HepG2 (cell line): ENCODE measurements around the gene NOL12. TPM values are rescaled to one million over a fixed set of nuclear protein-coding genes. Genes with fewer than 3 reads are reported as not detected.

ENCODE experiments used
- CBX1 ChIP-seq: IDR thresholded peaks from one replicate; pipeline ENCODE4 v1.6.1; 2016; ENCODE audit warnings: antibody characterized with exemption, low read depth
- DMAP1 ChIP-seq: IDR thresholded peaks from 2 replicates; pipeline ENCODE4 v1.6.1; 2016
- HNF4A ChIP-seq: sonication (generic); formaldehyde crosslinking; IDR thresholded peaks from 2 replicates; pipeline ENCODE4 v1.4.0; 2020; ENCODE audit warnings: missing genetic modification reagents
- MAZ ChIP-seq, 2 experiments: sonication (generic) in 1 of 2; formaldehyde crosslinking in 1 of 2; IDR thresholded peaks; 2 replicates each; pipeline versions ENCODE4 v1.5.0 to v1.6.1; 2012 to 2020; ENCODE audit warnings: low read depth in 2 of 2, mild to moderate bottlenecking in 2 of 2, borderline replicate concordance in 1 of 2, improper control_type of control experiment in 1 of 2, low read length in 1 of 2, missing genetic modification reagents in 1 of 2, moderate library complexity in 1 of 2
- MTF1 ChIP-seq: sonication (generic); formaldehyde crosslinking; IDR thresholded peaks from 2 replicates; pipeline ENCODE4 v1.5.0; 2020; ENCODE audit warnings: missing genetic modification reagents
- SOX13 ChIP-seq, 3 experiments: fragments of 450-650 bp in 1 of 3; sonication (generic) in 1 of 3; formaldehyde crosslinking in 1 of 3; IDR thresholded peaks in 2 of 3; conservative IDR thresholded peaks in 1 of 3; 2 replicates each; pipeline versions ENCODE4 v1.5.0 to v1.6.1; 2016 to 2020; ENCODE audit warnings: antibody characterized with exemption in 1 of 3, mild to moderate bottlenecking in 1 of 3, missing compliant biosample characterization in 1 of 3, missing genetic modification reagents in 1 of 3, moderate library complexity in 1 of 3
- SOX5 ChIP-seq: IDR thresholded peaks from 2 replicates; pipeline ENCODE4 v1.6.1; 2016; ENCODE audit warnings: borderline replicate concordance
- YY1 ChIP-seq: IDR thresholded peaks from 2 replicates; pipeline ENCODE4 v1.6.1; 2011; ENCODE audit warnings: low read length, low read depth, moderate library complexity, mild to moderate bottlenecking; ENCODE audit not compliant: insufficient read depth, insufficient replicate concordance
- ZBTB8A ChIP-seq: sonication (generic); formaldehyde crosslinking; IDR thresholded peaks from 2 replicates; pipeline ENCODE4 v1.4.0; 2020; ENCODE audit warnings: mild to moderate bottlenecking, low read depth, missing genetic modification reagents, borderline replicate concordance
- ZKSCAN1 ChIP-seq: fragments of 150-350 bp; IDR thresholded peaks from 2 replicates; pipeline ENCODE4 v1.6.1; 2014; ENCODE audit warnings: low read length
- ZNF3 ChIP-seq: IDR thresholded peaks from 2 replicates; pipeline ENCODE4 v1.7.0; 2017; ENCODE audit warnings: inconsistent platforms
- polyA plus RNA-seq, 8 experiments: library from polyadenylated mRNA; depleted of rRNA in 3 of 8; stranded (reverse) in 7 of 8; unstranded in 1 of 8; fragments of >200 nt; fragmentation: Illumina TruSeq in 4 of 8; extraction: Trizol in 4 of 8; gene quantifications; 2 replicates each; pipeline versions ENCODE4 v1.2.1 to v1.2.3, GENCODE V29; 2011 to 2016; ENCODE audit warnings: low read depth in 4 of 8, missing spikeins in 1 of 8, mixed read lengths in 1 of 8; ENCODE audit not compliant: insufficient read depth in 1 of 8
- total RNA-seq, 5 experiments: library from RNA; depleted of rRNA; stranded (reverse); fragments of >200 nt; fragmentation: Illumina TruSeq; extraction: Trizol; gene quantifications; 2 replicates each; pipeline ENCODE4 v1.2.3, GENCODE V29; 2016; ENCODE audit warnings: low read depth in 1 of 5
- TF ChIP-seq, protein P1 (sequence below): sonication (generic); formaldehyde crosslinking; IDR thresholded peaks from 2 replicates; pipeline ENCODE4 v1.4.0; 2020; ENCODE audit warnings: missing genetic modification reagents
- TF ChIP-seq, protein P2 (sequence below): sonication (generic); formaldehyde crosslinking; IDR thresholded peaks from 2 replicates; pipeline ENCODE4 v1.4.0; 2020; ENCODE audit warnings: missing genetic modification reagents
- TF ChIP-seq, protein P3 (sequence below): sonication (generic); formaldehyde crosslinking; IDR thresholded peaks from 2 replicates; pipeline ENCODE4 v1.5.0; 2020; ENCODE audit warnings: mild to moderate bottlenecking, missing genetic modification reagents
- TF ChIP-seq, protein P4 (sequence below): sonication (generic); formaldehyde crosslinking; conservative IDR thresholded peaks from 2 replicates; pipeline ENCODE4 v1.4.0; 2020; ENCODE audit warnings: missing genetic modification reagents
- TF ChIP-seq, protein P5 (sequence below): sonication (generic); formaldehyde crosslinking; IDR thresholded peaks from 2 replicates; pipeline ENCODE4 v1.8.1; 2023; ENCODE audit warnings: mild to moderate bottlenecking, inconsistent platforms, moderate library complexity, missing genetic modification reagents, borderline replicate concordance

Gene NOL12
- total and polyA plus RNA-seq, 2 of the 13 experiments (the other 11 are each of a cell fraction or from before 2014, with no cell fraction given): 14.3 to 31.4 TPM

DNA sequence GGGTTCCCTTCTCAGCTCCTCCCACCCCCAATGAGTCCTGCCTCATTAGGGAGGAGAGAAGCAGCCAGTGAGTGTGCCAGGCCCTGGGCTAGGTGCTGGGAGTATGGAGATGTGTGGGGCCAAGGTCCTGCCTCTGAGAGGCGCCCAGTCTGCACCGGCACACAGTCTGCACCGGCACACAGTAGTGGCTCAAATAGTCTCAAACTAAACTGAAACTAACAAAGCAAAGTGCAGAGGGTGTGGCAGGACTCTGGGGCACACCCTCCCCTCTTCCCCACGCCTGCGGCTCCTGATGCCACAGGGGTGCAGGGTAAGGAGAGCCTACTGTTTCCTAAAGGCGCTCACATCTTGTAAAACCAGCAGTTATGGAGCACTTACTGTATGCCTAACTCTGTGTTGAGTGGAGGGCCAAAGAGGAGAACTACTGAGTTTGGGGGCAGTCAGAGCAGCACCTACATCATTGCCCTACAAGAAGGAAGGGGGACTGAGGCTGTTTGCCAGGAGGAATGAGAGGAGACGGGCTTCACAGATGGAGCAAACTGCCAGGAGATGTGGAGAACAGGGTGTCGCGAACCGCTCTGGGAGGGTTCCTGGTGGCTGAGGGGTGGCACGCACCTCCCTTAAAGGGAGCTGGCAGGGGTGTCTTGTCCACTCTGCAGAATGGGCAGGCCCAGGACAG is 47.6 kb upstream of the NOL12 start (continued):
- TF ChIP-seq, protein P1, sequence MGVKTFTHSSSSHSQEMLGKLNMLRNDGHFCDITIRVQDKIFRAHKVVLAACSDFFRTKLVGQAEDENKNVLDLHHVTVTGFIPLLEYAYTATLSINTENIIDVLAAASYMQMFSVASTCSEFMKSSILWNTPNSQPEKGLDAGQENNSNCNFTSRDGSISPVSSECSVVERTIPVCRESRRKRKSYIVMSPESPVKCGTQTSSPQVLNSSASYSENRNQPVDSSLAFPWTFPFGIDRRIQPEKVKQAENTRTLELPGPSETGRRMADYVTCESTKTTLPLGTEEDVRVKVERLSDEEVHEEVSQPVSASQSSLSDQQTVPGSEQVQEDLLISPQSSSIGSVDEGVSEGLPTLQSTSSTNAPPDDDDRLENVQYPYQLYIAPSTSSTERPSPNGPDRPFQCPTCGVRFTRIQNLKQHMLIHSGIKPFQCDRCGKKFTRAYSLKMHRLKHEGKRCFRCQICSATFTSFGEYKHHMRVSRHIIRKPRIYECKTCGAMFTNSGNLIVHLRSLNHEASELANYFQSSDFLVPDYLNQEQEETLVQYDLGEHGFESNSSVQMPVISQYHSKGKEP (CRISPR knock-in tag): no peak
- TF ChIP-seq ZBTB8A: no peak
- TF ChIP-seq SOX13 (IDR thresholded peaks at IDR 0.05): no peak
- no peak for TF ChIP-seq SOX13 (CRISPR knock-in tag; conservative IDR thresholded peaks at IDR 0.05 in 1 of 2, IDR thresholded peaks at IDR 0.05 in 1 of 2)
- TF ChIP-seq, protein P2, sequence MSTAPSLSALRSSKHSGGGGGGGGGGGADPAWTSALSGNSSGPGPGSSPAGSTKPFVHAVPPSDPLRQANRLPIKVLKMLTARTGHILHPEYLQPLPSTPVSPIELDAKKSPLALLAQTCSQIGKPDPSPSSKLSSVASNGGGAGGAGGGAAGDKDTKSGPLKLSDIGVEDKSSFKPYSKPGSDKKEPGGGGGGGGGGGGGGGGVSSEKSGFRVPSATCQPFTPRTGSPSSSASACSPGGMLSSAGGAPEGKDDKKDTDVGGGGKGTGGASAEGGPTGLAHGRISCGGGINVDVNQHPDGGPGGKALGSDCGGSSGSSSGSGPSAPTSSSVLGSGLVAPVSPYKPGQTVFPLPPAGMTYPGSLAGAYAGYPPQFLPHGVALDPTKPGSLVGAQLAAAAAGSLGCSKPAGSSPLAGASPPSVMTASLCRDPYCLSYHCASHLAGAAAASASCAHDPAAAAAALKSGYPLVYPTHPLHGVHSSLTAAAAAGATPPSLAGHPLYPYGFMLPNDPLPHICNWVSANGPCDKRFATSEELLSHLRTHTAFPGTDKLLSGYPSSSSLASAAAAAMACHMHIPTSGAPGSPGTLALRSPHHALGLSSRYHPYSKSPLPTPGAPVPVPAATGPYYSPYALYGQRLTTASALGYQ (CRISPR knock-in tag): no peak
- TF ChIP-seq YY1: no peak
- TF ChIP-seq DMAP1: no peak
- TF ChIP-seq, protein P3, sequence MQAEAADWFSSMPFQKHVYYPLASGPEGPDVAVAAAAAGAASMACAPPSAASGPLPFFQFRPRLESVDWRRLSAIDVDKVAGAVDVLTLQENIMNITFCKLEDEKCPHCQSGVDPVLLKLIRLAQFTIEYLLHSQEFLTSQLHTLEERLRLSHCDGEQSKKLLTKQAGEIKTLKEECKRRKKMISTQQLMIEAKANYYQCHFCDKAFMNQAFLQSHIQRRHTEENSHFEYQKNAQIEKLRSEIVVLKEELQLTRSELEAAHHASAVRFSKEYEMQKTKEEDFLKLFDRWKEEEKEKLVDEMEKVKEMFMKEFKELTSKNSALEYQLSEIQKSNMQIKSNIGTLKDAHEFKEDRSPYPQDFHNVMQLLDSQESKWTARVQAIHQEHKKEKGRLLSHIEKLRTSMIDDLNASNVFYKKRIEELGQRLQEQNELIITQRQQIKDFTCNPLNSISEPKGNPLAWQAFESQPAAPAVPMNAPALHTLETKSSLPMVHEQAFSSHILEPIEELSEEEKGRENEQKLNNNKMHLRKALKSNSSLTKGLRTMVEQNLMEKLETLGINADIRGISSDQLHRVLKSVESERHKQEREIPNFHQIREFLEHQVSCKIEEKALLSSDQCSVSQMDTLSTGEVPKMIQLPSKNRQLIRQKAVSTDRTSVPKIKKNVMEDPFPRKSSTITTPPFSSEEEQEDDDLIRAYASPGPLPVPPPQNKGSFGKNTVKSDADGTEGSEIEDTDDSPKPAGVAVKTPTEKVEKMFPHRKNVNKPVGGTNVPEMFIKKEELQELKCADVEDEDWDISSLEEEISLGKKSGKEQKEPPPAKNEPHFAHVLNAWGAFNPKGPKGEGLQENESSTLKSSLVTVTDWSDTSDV (CRISPR knock-in tag): no peak
- TF ChIP-seq ZKSCAN1: peak; percentile 91
- TF ChIP-seq SOX5 (CRISPR knock-in tag): no peak; the same call in 1 of the 2 replicates
- no peak for TF ChIP-seq CBX1
- TF ChIP-seq MAZ (IDR thresholded peaks at IDR 0.05; ENCODE audit: borderline replicate concordance, low read depth, low read length): no peak
- no peak for TF ChIP-seq MAZ (CRISPR knock-in tag; IDR thresholded peaks at IDR 0.05; ENCODE audit: low read depth)
- no peak for TF ChIP-seq ZNF3 (CRISPR knock-in tag)
- TF ChIP-seq, protein P4, sequence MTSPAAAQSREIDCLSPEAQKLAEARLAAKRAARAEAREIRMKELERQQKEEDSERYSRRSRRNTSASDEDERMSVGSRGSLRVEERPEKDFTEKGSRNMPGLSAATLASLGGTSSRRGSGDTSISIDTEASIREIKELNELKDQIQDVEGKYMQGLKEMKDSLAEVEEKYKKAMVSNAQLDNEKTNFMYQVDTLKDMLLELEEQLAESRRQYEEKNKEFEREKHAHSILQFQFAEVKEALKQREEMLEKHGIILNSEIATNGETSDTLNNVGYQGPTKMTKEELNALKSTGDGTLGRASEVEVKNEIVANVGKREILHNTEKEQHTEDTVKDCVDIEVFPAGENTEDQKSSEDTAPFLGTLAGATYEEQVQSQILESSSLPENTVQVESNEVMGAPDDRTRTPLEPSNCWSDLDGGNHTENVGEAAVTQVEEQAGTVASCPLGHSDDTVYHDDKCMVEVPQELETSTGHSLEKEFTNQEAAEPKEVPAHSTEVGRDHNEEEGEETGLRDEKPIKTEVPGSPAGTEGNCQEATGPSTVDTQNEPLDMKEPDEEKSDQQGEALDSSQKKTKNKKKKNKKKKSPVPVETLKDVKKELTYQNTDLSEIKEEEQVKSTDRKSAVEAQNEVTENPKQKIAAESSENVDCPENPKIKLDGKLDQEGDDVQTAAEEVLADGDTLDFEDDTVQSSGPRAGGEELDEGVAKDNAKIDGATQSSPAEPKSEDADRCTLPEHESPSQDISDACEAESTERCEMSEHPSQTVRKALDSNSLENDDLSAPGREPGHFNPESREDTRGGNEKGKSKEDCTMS (CRISPR knock-in tag): no peak
- TF ChIP-seq HNF4A: peak; percentile 71
- TF ChIP-seq, protein P5, sequence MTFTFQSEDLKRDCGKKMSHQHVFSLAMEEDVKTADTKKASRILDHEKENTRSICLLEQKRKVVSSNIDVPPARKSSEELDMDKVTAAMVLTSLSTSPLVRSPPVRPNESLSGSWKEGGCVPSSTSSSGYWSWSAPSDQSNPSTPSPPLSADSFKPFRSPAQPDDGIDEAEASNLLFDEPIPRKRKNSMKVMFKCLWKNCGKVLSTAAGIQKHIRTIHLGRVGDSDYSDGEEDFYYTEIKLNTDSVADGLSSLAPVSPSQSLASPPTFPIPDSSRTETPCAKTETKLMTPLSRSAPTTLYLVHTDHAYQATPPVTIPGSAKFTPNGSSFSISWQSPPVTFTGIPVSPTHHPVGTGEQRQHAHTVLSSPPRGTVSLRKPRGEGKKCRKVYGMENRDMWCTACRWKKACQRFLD: no peak
- TF ChIP-seq MTF1 (CRISPR knock-in tag): no peak
